GM12891 (cell line): ENCODE data around the gene SYNCRIP.

Experiments used
- POLR2A ChIP-seq: IDR thresholded peaks from 2 replicates; pipeline ENCODE4 v1.6.1; 2011; ENCODE audit warnings: low read depth, low read length, control low read depth
- TAF1 ChIP-seq: IDR thresholded peaks from 2 replicates; pipeline ENCODE4 v1.6.1; 2011; ENCODE audit warnings: low read depth, low read length, control low read depth

DNA sequence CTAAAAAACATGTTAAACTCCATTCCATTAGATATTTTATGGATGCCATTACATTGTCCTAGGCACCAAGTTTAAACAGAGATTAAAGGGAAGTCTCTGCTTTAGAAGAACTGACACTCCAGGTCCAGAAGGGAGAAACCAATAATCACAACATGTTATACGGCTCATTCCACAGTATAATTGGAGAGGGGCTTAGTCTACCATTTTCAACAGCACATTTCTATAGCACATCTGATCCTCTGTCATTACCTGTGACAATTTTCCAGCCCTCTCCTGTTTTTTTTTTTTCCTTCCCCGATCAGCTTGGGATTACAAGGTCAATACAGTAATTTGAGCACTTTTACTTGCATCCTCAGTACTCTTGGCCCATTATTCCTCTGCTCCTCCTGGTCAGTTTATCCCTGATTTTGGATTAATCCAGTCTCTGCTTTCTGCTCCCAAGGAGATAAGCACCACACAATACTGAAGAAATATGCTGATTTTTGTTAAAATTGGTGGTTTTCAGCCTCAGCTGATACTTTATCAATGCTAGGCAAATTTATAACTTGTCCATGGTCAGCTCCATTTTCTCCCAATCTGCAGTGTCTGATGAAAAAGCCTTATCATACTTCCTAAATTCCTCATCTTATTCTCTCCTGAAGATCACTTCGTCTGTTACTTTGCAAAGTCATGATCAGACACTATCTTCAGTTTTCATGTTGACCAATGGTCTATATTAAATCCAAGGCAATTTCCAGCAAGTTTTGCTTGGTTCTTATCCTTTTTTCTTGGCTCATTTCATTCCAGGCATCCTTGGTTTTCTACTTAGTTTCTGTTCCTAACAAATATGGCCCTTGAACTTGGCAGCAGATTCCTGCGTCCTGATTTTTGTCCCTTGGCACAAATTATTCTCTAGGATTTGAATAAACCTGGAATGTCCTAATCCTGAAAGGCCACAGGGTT lies 30.8 kb upstream of the SYNCRIP start:
- TF ChIP-seq TAF1: no peak
- peak; percentile 67 for TF ChIP-seq POLR2A
